HepG2 (cell line): ENCODE data around the gene BPIFA1. TPM values are rescaled to one million over a fixed set of nuclear protein-coding genes. Genes with fewer than 3 reads are reported as not detected.

Experiments used
- ARID5B ChIP-seq: IDR thresholded peaks from 2 replicates; pipeline ENCODE4 v1.4.0; 2020; ENCODE audit warnings: mild to moderate bottlenecking, missing genetic modification reagents
- CSRNP2 ChIP-seq: sonication (generic); formaldehyde crosslinking; conservative IDR thresholded peaks from 2 replicates; pipeline ENCODE4 v1.8.0; 2022; ENCODE audit warnings: low read depth, missing genetic modification reagents
- FOXA3 ChIP-seq: IDR thresholded peaks from 2 replicates; pipeline ENCODE4 v1.6.1; 2016; ENCODE audit warnings: missing genetic modification reagents, missing compliant biosample characterization
- HNRNPL ChIP-seq: fragments of 200-400 bp; formaldehyde crosslinking; IDR thresholded peaks from 2 replicates; pipeline ENCODE4 v1.6.1; 2017; ENCODE audit warnings: mild to moderate bottlenecking, low read depth, low read length
- SP4 ChIP-seq: sonication (generic); formaldehyde crosslinking; IDR thresholded peaks from 2 replicates; pipeline ENCODE4 v1.8.1; 2023; ENCODE audit warnings: mild to moderate bottlenecking, missing genetic modification reagents
- TSC22D2 ChIP-seq: sonication (generic); formaldehyde crosslinking; IDR thresholded peaks from 2 replicates; pipeline ENCODE4 v1.5.1; 2020; ENCODE audit warnings: missing genetic modification reagents, mild to moderate bottlenecking, borderline replicate concordance
- ZFP1 ChIP-seq: IDR thresholded peaks from 2 replicates; pipeline ENCODE4 v1.6.1; 2016
- ZHX2 ChIP-seq, 2 experiments: sonication (generic) in 1 of 2; formaldehyde crosslinking in 1 of 2; IDR thresholded peaks; 2 replicates each; pipeline versions ENCODE4 v1.6.1 to v1.9.0; 2014 to 2022; ENCODE audit warnings: antibody characterized with exemption in 1 of 2, borderline replicate concordance in 1 of 2, inconsistent platforms in 1 of 2, low read depth in 1 of 2, missing genetic modification reagents in 1 of 2
- ZMYM4 ChIP-seq: sonication (generic); formaldehyde crosslinking; IDR thresholded peaks from 2 replicates; pipeline ENCODE4 v1.8.1; 2023; ENCODE audit warnings: mild to moderate bottlenecking, missing genetic modification reagents
- ZNF691 ChIP-seq: sonication (generic); formaldehyde crosslinking; IDR thresholded peaks from 2 replicates; pipeline ENCODE4 v1.4.0; 2020; ENCODE audit warnings: missing genetic modification reagents, low read depth, mild to moderate bottlenecking, borderline replicate concordance
- ZUFSP ChIP-seq: sonication (generic); formaldehyde crosslinking; IDR thresholded peaks from 2 replicates; pipeline ENCODE4 v1.9.0; 2021; ENCODE audit warnings: missing genetic modification reagents, mild to moderate bottlenecking, borderline replicate concordance
- polyA plus RNA-seq, 8 experiments: library from polyadenylated mRNA; depleted of rRNA in 3 of 8; stranded (reverse) in 7 of 8; unstranded in 1 of 8; fragments of >200 nt; fragmentation: Illumina TruSeq in 4 of 8; extraction: Trizol in 4 of 8; gene quantifications; 2 replicates each; pipeline versions ENCODE4 v1.2.1 to v1.2.3, GENCODE V29; 2011 to 2016; ENCODE audit warnings: low read depth in 4 of 8, missing spikeins in 1 of 8, mixed read lengths in 1 of 8; ENCODE audit not compliant: insufficient read depth in 1 of 8
- total RNA-seq, 5 experiments: library from RNA; depleted of rRNA; stranded (reverse); fragments of >200 nt; fragmentation: Illumina TruSeq; extraction: Trizol; gene quantifications; 2 replicates each; pipeline ENCODE4 v1.2.3, GENCODE V29; 2016; ENCODE audit warnings: low read depth in 1 of 5

The BPIFA1 gene
- total and polyA plus RNA-seq, 2 of the 13 experiments (the other 11 are each of a cell fraction or from before 2014, with no cell fraction given) = not detected

- peak; percentile 81 for TF ChIP-seq TSC22D2 (CRISPR knock-in tag)
- TF ChIP-seq ZHX2 (IDR thresholded peaks at IDR 0.05; ENCODE audit: low read depth) = no peak
- no peak for TF ChIP-seq ZHX2 (CRISPR knock-in tag; IDR thresholded peaks at IDR 0.05; ENCODE audit: borderline replicate concordance)
- peak; percentile 98 for TF ChIP-seq HNRNPL
- no peak for TF ChIP-seq SP4
- TF ChIP-seq CSRNP2 = no peak
- no peak for TF ChIP-seq ZFP1 (CRISPR knock-in tag)
- peak; percentile 71; the same call in 1 of the 2 replicates for TF ChIP-seq ARID5B (CRISPR knock-in tag)
- TF ChIP-seq ZNF691 (CRISPR knock-in tag) = peak; percentile 88; the same call in 1 of the 2 replicates
- no peak for TF ChIP-seq ZUFSP (CRISPR knock-in tag)
- TF ChIP-seq FOXA3 = no peak; the same call in 1 of the 2 replicates
- no peak for TF ChIP-seq ZMYM4 (CRISPR knock-in tag)
Measured at GRCh38 chr20:33281550-33282146, 45.9 kb downstream of the BPIFA1 start (continued).
